Testis (tissue), 2 donors: ENCODE data around the gene CIITA.

ENCODE experiments used
- CTCF ChIP-seq, 3 experiments: fragments of 450-650 bp in 2 of 3; fragments of 200-600 bp in 1 of 3; sonication (generic) in 1 of 3; IDR thresholded peaks; one replicate each; pipeline ENCODE4 v1.5.1; 2016 to 2019; ENCODE audit warnings: antibody characterized with exemption in 3 of 3, mild to moderate bottlenecking in 2 of 3, moderate library complexity in 1 of 3
- POLR2A ChIP-seq: fragments of 450-650 bp; IDR thresholded peaks from one replicate; pipeline ENCODE4 v1.6.1; 2017; ENCODE audit warnings: antibody characterized with exemption, mild to moderate bottlenecking, moderate library complexity

DNA sequence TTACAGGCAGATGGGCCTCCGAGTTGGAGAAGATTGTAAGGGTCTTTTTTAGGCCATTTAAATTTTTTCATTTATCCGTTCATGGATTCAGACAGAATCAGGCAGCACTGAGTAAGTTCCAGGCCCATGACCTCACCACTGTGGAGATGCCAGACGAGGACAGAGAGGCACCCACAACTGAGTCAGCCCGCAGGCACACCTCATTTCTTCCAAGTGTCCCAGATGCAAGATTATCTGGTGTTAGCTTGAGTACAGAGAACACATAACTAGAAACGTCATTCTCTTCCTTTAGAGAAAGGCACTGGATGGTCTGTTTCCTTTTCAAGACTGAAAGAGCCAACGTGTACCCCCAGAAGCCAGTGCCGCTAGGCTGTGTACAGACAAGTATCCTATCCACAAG lies 84.2 kb downstream of the CIITA start:
- no peak for TF ChIP-seq POLR2A
- TF ChIP-seq CTCF (IDR thresholded peaks at IDR 0.05) = no peak
